Gastrocnemius medialis (tissue), 4 donors: Measurements from ENCODE around the gene SH3BP2. TPM values are rescaled to one million over a fixed set of nuclear protein-coding genes. Genes with fewer than 3 reads are reported as not detected.

Experiments
- ATAC-seq, 2 donors: fragments of 150-250 bp; one replicate each; pipeline ENCODE4 v1.9.1; 2016
- DNase-seq, 2 donors: peaks; one replicate each; pipeline ENCODE4 v3.0.0-alpha.2; 2019
- H3K27ac ChIP-seq, 4 donors: fragments of 200-600 bp; sonication (generic); 1 replicate in 1 of 4; 2 replicates in 3 of 4; pipeline ENCODE4 v1.5.1; 2016 to 2018; ENCODE audit warnings: mild to moderate bottlenecking in 2 of 4, moderate library complexity in 1 of 4
- H3K27me3 ChIP-seq, 3 donors: fragments of 200-600 bp; sonication (generic) in 2 of 3; 1 replicate in 1 of 3; 2 replicates in 2 of 3; pipeline versions ENCODE4 v1.5.1 to v1.6.0; 2016 to 2019; ENCODE audit warnings: mild to moderate bottlenecking in 1 of 3, moderate library complexity in 1 of 3
- H3K36me3 ChIP-seq, 2 donors: fragments of 200-600 bp; sonication (generic) in 1 of 2; one replicate each; pipeline ENCODE4 v1.5.1; 2017 to 2018
- H3K4me1 ChIP-seq, 2 donors: fragments of 200-600 bp; sonication (generic) in 1 of 2; one replicate each; pipeline ENCODE4 v1.5.1; 2016 to 2017; ENCODE audit warnings: mild to moderate bottlenecking in 2 of 2
- H3K4me3 ChIP-seq, 4 donors: fragments of 200-600 bp; sonication (generic) in 3 of 4; 1 replicate in 1 of 4; 2 replicates in 3 of 4; pipeline ENCODE4 v1.5.1; 2016 to 2019; ENCODE audit warnings: mild to moderate bottlenecking in 2 of 4
- H3K9me3 ChIP-seq, 3 donors: fragments of 200-600 bp; sonication (generic) in 2 of 3; 1 replicate in 1 of 3; 2 replicates in 2 of 3; pipeline ENCODE4 v1.5.1; 2016 to 2019
- POLR2A ChIP-seq, 2 donors: fragments of 450-650 bp; IDR thresholded peaks; one replicate each; pipeline ENCODE4 v1.6.1; 2017; ENCODE audit warnings: antibody characterized with exemption in 2 of 2, mild to moderate bottlenecking in 2 of 2, moderate library complexity in 2 of 2
- in situ Hi-C, 4 donors: fragments of 200-750 bp; cut with MboI; loops; one replicate each; pipeline versions ENCODE4 v1.15.0 to v1.8.0; 2017; ENCODE audit warnings: low sequenced_read_pairs in 4 of 4
- intact Hi-C: fragments of 100-400 bp; cut with DNase I; formaldehyde crosslinking; loops from one replicate; pipeline ENCODE4 v1.15.1; 2023; ENCODE audit warnings: low total_unique reads
- total RNA-seq, 4 donors: library from RNA; depleted of rRNA; stranded (reverse); fragments of >200 nt; gene quantifications; one replicate each; pipeline versions ENCODE4 v1.1.0 to v1.2.3, GENCODE V29; 2016
- TF ChIP-seq, protein P1 (sequence below), 5 experiments: fragments of 450-650 bp in 3 of 5; fragments of 200-600 bp in 2 of 5; sonication (generic) in 2 of 5; IDR thresholded peaks in 4 of 5; conservative IDR thresholded peaks in 1 of 5; 1 replicate in 4 of 5; 2 replicates in 1 of 5; pipeline ENCODE4 v1.5.1; 2016 to 2019; ENCODE audit warnings: antibody characterized with exemption in 5 of 5, mild to moderate bottlenecking in 3 of 5, moderate library complexity in 3 of 5

The SH3BP2 gene
- total RNA-seq, 4 donors from 2014 or later = 4.8 to 21.5 (median 12.0) TPM

DNA sequence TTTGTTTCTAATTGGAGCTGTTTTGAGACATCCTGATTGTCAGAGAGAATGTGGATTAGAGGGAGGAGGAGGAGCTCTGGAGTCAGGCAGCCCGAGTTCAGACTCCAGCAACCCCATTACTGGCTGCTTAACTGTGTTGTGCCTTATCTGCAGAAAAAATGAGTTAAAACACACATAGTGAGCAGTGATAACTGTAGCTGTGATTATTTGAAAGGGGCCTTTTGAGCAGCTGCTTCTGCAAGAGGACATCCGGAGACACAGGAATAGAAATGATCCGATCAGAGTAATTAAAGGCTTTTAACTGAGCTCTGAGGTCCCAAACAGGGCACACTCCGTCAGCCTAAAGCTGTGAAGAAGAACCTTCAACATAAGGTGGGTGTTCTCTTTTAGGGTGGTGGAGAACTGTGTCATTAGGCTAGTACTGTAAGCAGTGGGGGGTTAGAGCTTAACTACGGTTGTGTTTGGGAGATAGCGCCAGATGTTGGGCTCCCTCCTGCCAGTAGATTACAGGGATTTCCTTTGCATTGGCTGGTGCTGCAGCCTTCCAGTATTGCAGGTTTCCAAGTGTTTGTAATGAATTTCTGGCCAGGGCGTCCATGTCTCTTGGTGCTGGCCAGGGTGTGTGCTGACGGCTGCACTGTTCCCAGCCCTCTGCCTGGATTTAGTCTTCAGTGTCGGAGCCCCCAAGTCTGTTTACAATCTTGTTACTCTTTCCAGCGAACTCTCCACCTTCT lies 75.0 kb downstream of the SH3BP2 start:
- in situ Hi-C loops (no loop called here), intact Hi-C loops (loop anchor here (10.0 kb wide), 2 partner anchors 103 to 333 kb away; partner anchors contain the start of gene FAM193A)
- peak overlapping the region; percentile 24 to 45 (median 36) for H3K4me3 ChIP-seq
- H3K36me3 ChIP-seq = no peaks in the 10 kb centered on the region
- no peaks in the 10 kb centered on the region for H3K27me3 ChIP-seq
- H3K9me3 ChIP-seq = no peaks in the 10 kb centered on the region
- peak; percentile 29 to 44 for ATAC-seq
- H3K27ac ChIP-seq = peak overlapping the region; percentile 75 to 84 (median 79)
- DNase-seq = no peak
- TF ChIP-seq, protein P1, sequence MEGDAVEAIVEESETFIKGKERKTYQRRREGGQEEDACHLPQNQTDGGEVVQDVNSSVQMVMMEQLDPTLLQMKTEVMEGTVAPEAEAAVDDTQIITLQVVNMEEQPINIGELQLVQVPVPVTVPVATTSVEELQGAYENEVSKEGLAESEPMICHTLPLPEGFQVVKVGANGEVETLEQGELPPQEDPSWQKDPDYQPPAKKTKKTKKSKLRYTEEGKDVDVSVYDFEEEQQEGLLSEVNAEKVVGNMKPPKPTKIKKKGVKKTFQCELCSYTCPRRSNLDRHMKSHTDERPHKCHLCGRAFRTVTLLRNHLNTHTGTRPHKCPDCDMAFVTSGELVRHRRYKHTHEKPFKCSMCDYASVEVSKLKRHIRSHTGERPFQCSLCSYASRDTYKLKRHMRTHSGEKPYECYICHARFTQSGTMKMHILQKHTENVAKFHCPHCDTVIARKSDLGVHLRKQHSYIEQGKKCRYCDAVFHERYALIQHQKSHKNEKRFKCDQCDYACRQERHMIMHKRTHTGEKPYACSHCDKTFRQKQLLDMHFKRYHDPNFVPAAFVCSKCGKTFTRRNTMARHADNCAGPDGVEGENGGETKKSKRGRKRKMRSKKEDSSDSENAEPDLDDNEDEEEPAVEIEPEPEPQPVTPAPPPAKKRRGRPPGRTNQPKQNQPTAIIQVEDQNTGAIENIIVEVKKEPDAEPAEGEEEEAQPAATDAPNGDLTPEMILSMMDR (IDR thresholded peaks at IDR 0.05 in 4 of 5, conservative IDR thresholded peaks at IDR 0.05 in 1 of 5) = no peak
- peak in 1 of 2 donors; percentile 16 for TF ChIP-seq POLR2A (IDR thresholded peaks at IDR 0.05)
- H3K4me1 ChIP-seq = peaks cover 96 to 99% of the 10 kb centered on the region in 2 donors

DNA sequence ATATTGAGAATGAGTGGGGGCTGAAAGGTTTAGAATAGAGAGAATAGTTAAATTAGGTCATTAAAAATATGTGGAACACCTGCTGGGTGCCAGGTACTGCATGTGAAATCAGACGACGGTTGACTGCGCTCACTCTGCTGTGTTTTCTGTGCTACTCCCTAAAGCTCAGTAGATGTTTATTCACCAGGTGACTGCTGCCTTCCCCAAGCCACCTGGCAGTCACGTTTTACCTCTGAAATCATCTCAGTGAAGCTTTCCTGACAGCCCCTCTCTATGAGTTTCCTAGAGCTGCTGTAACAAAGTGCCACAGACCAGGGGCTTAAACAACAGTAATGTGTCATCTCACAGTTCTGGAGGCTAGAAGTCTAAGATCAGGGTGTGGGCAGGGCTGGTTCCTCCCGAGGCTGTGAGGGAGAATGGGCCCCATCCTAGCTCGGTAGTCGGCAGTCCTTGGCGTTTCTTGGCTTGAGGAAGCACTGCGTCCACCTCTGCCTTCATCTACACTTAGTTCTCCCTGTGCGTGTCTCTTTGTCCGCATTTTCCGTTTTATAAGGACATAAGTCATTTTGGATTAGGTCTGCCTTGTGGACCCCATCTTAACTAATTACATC lies 76.1 kb downstream of the SH3BP2 start:
- H3K36me3 ChIP-seq = no peaks in the 10 kb centered on the region
- TF ChIP-seq POLR2A (IDR thresholded peaks at IDR 0.05) = no peak
- TF ChIP-seq, protein P1 (IDR thresholded peaks at IDR 0.05 in 4 of 5, conservative IDR thresholded peaks at IDR 0.05 in 1 of 5) = no peak
- peak overlapping the region; percentile 75 to 84 (median 79) for H3K27ac ChIP-seq
- H3K9me3 ChIP-seq = no peaks in the 10 kb centered on the region
- in situ Hi-C loops (no loop called here), intact Hi-C loops (loop anchor here (10.0 kb wide), 2 partner anchors 104 to 334 kb away; partner anchors contain the start of gene FAM193A)
- peaks cover 93 to 98% of the 10 kb centered on the region in 2 donors for H3K4me1 ChIP-seq
- H3K27me3 ChIP-seq = no peaks in the 10 kb centered on the region
- peak overlapping the region in 3 of 4 donors; percentile 24 to 45 (median 33) for H3K4me3 ChIP-seq
- ATAC-seq = peak in 1 of 2 donors; percentile 8
- DNase-seq = no peak

DNA sequence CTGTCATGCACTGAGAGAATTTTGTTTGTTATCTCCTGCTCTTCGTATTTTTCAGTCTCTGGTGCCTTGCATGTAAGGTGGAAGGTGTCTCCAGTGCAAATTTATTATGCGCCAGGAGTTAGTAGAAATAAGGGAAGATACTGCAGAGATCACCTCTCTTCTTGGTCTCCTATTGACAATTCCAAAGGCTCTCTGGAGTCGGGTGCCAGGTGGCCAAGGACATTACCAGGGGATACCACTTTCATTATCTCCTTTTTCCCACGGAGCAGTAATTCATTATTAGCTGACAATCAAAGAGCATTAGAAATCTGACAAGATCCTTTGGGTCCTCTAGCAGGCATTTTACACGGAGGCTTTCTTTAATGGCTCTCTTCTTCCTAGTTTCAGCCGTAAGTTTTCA lies 76.8 kb downstream of the SH3BP2 start:
- Histone ChIP-seq H3K36me3 (no peaks in the 10 kb centered on the region), H3K4me1 (peaks cover 89 to 98% of the 10 kb centered on the region in 2 donors), H3K27me3 (no peaks in the 10 kb centered on the region), H3K27ac (peak overlapping the region; percentile 75 to 84 (median 79)), H3K9me3 (no peaks in the 10 kb centered on the region), H3K4me3 (peak overlapping the region in 2 of 4 donors; percentile 20 to 45)
- DNase-seq (no peak), ATAC-seq (no peak)
- TF ChIP-seq, protein P1 (IDR thresholded peaks at IDR 0.05 in 4 of 5, conservative IDR thresholded peaks at IDR 0.05 in 1 of 5) = no peak
- TF ChIP-seq POLR2A (IDR thresholded peaks at IDR 0.05) = no peak
- in situ Hi-C loops = no loop called here
- intact Hi-C loops = loop anchor here (10.0 kb wide), 2 partner anchors 105 to 335 kb away; partner anchors contain the start of gene FAM193A

DNA sequence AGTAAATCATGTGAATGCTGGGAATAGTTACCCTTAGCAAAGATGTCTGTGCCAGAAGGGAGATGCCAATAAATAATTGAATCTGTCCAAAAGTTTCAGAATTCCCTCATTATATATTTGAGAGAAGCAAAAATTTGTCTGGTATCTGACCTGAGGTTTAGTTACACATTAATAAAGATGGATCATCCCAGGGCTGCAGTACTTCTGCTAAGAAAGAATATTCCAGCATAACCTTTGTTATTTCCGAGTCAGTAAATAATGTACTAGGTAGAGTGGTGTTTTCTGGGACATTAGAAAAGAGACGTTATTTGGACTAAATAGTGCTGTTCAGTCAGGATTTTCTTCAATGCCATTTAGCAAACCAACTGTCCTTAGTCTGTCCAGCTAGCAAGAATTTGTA lies 77.2 kb downstream of the SH3BP2 start:
- Histone ChIP-seq H3K36me3 (no peaks in the 10 kb centered on the region), H3K4me1 (peaks cover 87 to 98% of the 10 kb centered on the region in 2 donors), H3K4me3 (peak overlapping the region in 1 of 4 donors; percentile 20), H3K9me3 (no peaks in the 10 kb centered on the region), H3K27me3 (no peaks in the 10 kb centered on the region), H3K27ac (peak overlapping the region; percentile 75 to 84 (median 79))
- intact Hi-C loops = no loop called here
- DNase-seq (no peak), ATAC-seq (no peak)
- in situ Hi-C loops = no loop called here
- TF ChIP-seq POLR2A (IDR thresholded peaks at IDR 0.05) = no peak
- TF ChIP-seq, protein P1 (IDR thresholded peaks at IDR 0.05 in 4 of 5, conservative IDR thresholded peaks at IDR 0.05 in 1 of 5) = no peak
